GM20431 (cell line): ENCODE measurements around the gene SECISBP2L.
"Not testable (repeated sequence)": the region's sequence is repeated elsewhere in the genome, so short reads cannot be mapped to it uniquely, and the experiment has no call there.

ENCODE experiments used
- in situ Hi-C: fragments of 300-500 bp; cut with MseI, MboI; formaldehyde crosslinking; loops from one replicate; pipeline ENCODE4 v1.15.0; 2020; ENCODE audit warnings: low sequenced_read_pairs; ENCODE audit not compliant: unreplicated experiment

The SECISBP2L gene, protein sequence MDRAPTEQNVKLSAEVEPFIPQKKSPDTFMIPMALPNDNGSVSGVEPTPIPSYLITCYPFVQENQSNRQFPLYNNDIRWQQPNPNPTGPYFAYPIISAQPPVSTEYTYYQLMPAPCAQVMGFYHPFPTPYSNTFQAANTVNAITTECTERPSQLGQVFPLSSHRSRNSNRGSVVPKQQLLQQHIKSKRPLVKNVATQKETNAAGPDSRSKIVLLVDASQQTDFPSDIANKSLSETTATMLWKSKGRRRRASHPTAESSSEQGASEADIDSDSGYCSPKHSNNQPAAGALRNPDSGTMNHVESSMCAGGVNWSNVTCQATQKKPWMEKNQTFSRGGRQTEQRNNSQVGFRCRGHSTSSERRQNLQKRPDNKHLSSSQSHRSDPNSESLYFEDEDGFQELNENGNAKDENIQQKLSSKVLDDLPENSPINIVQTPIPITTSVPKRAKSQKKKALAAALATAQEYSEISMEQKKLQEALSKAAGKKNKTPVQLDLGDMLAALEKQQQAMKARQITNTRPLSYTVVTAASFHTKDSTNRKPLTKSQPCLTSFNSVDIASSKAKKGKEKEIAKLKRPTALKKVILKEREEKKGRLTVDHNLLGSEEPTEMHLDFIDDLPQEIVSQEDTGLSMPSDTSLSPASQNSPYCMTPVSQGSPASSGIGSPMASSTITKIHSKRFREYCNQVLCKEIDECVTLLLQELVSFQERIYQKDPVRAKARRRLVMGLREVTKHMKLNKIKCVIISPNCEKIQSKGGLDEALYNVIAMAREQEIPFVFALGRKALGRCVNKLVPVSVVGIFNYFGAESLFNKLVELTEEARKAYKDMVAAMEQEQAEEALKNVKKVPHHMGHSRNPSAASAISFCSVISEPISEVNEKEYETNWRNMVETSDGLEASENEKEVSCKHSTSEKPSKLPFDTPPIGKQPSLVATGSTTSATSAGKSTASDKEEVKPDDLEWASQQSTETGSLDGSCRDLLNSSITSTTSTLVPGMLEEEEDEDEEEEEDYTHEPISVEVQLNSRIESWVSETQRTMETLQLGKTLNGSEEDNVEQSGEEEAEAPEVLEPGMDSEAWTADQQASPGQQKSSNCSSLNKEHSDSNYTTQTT

GRCh38 chr15:49046220-49047102, at the start of gene SECISBP2L:
TSS of gene SECISBP2L (minus strand) at chr15:49046446. CDS start at chr15:49046299, 147 bp downstream.
- in situ Hi-C loops, result no loop called here

DNA sequence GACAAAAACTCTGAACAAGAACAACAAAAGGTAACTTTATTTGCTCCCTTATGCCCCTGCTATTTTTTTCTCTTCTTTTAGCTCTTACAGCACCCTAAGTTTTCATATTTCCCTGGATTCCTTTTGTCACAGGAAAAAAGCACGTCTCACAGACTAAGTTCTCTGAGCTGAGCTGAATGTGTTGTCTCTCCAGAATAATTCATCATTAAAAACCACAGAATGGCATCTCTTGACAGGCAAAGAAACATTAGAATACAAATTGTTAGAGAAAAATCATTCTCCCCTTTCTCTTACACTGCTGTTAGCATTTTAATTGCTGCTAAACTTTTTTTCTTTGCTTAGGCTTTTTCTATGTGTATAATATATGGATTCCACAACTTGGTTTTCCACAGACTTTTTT, 48.7 kb upstream of the SECISBP2L start:
- in situ Hi-C loops, result no loop called here

DNA sequence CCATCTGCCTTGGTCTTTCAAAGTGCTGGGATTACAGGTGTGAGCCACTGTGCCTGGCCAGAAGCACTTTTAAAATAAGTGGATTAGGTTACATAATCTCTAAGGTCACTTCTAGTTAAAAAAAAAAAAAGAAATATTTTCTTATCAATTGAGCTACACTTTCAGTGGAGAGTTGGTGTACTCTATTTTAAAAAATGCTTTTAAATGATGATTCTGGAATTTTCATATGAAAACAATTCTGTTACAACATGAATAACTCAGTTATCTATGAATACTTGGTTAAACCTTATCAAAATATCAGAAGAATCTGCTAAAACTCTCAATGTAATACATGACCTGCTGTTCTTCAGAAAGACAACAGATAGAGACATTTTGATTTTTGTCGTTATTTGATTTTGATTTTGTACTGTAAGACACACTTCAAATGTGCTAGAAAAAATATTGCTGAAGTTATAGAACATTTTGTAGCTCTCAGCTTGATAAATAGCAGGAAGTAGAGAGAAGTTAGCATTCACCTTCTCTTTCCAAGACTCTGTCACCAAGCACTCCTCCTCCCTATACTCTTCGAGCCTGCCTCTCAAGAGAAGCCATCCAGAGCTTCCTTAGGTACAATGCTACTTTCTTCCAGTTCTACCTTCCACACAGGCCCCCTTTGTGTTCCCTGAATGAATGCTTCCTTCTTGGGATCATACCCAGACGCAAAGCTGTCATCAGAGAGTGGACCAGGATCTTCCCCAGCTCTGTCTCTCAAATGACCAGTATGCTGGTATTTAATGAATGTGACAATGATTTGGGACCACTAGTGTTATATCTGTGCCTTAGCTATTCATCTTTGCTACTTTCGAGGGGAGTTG, 47.2 kb upstream of the SECISBP2L start:
- in situ Hi-C loops, result no loop called here

- in situ Hi-C loops, result no loop called here
Measured at GRCh38 chr15:49088996-49089395, 42.8 kb upstream of the SECISBP2L start.

DNA sequence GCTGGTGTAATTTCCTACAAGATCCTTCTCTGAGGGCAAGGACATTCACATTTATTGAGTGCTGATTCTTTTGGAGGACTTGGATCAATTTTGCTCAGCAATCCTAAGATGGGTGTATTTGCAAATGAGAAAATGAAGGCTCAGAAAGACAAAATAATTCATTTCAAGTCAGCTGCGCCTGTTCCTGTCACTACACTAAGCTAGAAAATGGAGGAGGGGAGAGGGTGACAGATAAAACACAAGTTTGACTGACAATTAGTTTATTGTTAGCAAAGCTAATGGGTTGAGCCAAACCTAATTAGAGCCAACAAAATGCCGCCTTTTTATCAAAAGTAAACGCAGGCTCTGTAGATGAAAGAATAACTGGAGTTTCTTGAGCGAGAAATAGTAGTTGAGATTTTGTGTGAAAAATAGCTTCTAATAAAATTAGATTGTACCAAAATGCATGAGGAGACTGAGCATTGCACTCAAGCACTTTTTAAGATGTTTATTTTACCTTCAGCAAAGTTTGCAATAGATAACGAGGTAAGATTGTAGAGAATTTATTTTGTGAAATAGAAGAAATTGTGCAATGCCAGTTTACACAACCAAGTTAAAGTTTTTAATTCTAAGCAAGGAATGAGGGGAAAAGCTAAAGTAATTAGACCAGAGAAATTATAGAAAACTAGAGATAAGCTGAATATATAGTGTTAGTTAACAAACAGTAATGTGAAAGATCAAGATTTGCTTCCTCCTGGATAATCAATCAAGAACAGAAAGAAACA, 39.6 kb upstream of the SECISBP2L start:
- in situ Hi-C loops, result no loop called here

GRCh38 chr15:49084285-49084570, 38.0 kb upstream of the SECISBP2L start:
- in situ Hi-C loops, result no loop called here

DNA sequence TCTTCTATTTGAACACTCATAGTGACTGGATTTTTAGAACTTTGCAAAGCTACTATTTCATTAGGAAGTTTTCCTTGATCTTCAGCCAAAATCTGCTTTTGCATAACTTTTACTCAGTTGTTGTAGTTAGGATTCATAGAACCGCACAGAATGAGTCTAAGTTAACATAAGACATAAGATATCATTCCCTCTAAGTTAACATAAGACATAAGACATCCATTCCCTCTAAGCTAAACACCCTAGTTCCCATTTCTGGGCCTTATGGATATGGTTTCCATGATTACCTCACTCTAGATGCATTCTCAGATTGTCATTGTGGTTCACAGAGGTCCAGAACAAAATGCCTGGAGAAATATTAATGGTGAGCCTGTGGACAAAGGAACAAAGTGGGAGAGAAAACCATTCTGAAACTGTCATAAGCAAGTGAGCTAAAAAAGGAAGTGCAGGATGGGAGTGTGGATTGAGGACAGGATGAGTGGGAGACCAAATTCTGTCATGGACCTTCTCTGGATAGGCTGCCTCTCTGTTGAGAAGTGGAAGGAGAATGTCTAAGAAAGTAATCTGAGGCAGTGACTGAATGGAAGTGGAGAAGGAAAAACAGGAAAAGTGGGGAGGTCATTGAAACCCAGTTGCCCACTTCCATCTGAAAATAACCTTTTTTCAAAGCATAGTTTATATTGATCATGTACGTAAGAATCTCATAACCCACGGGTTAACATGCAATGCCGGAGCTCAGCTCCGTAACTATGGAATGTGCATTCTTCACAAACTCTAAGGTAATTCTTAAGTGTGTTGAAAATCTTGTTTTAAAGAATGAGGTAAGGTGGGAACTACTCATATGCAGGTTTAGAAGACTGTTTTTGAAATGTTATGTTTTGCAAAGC, 37.4 kb upstream of the SECISBP2L start:
- in situ Hi-C loops, result no loop called here

DNA sequence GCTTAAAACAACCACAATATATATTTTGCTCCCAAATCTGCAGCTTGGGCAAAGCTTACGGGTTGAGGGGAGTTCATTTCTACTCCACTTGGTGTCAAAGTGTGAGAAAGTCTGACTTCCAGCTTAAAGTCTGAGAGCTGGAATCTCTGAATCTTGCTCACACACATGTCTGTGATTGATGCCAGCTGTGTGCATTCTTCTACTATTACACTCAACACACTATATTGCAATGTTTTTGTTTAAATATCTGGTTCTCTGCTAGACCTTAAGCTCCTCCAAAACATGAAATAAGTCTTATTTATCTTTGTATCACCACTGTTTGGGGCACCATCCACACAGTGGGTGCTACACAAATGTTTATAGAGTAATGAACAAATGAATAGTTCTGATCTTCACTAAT, 36.7 kb upstream of the SECISBP2L start:
- in situ Hi-C loops, result no loop called here

DNA sequence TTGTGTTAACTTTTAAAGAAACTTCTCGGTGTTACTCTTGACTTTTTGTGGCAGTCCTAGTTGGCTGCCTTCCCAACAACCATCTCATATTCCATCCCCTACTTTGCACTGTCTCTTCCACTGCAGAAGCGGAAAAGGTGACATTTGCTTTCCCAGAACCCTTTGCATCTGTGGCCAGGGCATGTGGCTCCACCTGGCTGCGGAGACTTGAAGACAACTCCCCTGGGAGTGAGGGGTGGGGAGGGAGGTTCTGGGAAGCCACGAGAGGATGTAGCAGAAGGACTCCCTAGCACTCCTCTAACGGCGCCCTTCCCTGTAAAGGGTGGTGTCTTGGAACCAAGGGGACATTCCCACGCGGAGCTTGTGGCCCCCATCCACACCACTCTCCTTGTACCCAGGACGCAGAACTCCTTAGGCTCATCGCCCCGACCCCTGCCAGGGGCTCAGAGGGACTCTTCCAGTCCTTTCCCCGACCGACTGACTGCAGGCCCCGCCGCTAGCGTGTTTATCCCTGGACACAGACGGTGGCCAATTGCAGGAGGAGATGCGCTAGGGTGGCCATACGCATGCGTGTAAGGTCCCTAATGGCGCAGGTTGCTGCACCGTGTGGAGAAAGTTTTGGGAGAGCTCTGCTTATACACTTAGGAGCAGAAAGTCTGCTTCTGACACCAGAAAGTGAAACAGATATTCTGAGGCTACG, 33.2 kb upstream of the SECISBP2L start:
- in situ Hi-C loops, result no loop called here

DNA sequence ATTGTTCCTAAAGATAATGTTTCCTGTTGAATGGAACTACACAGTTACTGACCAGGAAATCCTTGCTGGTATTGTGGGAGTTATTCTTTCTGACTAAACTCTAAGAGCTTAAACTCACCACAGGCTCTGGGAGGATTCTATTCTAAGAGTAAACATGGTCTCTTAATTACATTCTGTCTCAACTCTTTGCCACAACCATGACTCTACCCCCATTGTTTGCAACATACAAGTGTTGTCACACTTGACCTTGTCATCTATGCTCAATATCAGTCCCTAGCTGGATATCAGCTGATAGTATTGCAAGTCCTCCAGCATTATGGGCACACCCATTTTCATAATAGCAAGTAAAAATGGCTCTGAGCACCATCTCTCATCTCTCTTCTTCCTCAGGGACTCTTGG, 29.6 kb upstream of the SECISBP2L start:
- in situ Hi-C loops, result no loop called here

DNA sequence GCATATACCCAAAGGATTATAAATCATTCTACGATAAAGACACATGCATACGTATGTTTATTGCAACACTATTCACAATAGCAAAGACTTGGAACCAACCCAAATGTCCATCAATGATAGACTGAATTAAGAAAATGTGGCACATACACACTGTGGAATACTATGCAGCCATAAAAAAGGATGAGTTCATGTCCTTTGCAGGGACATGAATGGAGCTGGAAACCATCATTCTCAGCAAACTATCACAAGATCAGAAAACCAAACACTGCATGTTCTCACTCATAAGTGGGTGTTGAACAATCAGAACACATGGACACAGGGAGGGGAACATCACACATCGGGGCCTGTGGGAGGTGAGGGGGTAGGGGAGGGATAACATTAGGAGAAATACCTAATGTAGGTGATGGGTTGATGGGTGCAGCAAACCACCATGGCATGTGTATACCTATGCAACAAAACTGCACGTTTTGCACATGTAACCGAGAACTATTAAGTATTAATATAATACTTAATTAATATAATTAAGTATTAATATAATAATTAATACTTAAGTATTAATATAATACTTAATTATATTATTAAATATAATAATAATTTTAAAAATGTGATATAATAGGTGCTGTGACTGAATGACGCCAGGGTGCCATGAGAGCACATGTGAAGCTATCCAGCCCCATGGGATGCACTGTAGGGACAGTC, 28.5 kb upstream of the SECISBP2L start:
- in situ Hi-C loops, result not testable (repeated sequence)

- in situ Hi-C loops, result no loop called here
Measured at GRCh38 chr15:49066372-49066771, 20.1 kb upstream of the SECISBP2L start.

GRCh38 chr15:49064884-49065283, 18.6 kb upstream of the SECISBP2L start:
- in situ Hi-C loops, result no loop called here

DNA sequence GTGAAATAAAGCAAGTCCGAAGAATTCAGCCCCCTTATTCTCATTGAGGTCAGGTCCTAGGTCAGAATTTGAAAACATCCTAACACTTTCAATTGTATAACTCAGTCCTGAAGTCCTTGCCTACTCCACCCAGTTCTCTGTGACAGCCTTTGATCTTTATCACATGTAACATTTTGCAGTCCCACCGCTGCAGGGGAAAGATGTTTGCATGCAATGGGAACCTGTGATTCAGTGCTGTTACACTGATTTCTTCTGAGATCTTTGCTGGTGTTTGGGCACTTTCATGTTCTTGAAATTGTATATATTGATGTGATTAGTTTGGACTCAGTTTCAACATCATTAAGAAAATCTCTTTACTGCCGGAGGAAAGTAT, 18.0 kb upstream of the SECISBP2L start:
- in situ Hi-C loops, result no loop called here

DNA sequence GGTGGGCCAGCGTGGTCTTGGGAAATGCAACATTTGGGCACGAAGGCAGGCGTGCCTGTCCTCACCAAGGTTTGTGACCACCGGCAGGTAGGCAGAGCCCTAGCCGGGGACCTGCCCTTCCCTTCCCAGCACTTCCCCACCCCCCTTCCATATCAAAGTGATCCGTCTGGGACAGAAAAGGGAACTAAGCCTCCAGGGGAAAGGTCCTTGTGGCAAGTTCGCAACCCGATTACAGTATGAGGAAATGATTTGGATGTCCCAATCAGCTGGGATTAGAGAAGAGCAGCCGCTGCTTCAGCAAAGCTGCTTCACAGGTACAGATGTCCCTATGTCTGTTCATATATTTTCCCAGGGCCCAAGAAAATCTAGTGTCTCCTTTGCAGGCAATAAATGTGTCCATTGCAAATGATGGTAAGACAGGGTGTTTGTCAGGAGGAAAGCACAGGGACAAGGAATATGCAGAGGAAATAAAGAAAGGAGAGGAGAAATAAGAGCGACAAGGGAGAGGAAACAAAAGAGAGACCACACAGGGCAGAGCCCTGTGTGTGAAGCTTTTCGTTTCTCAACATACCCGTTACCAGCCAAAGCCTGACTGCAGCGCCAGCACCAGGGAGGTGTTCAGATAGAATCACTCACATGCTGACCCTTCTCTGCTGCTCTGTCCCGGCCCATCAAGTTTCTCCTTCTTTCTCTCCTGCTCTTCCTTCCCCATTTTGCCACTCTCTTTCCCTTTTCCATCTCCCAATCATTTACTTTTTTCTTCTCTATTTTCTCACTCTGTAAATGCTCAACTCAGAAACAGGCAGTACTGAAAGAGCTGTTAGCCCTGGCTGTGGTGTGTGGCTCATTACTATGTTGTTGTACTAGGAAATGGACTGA, 17.4 kb upstream of the SECISBP2L start:
- in situ Hi-C loops, result no loop called here
